Measurements from ENCODE around the gene IGFBPL1.

IGFBPL1 gene

GRCh38 chr9:38439916-38440301, 15.7 kb upstream of the IGFBPL1 start:
- no peak for DNase-seq (ENCODE audit: low read depth)
- H3K4me3 ChIP-seq (ENCODE audit: low read depth, low read length): no peak overlapping the region
- TF ChIP-seq CTCF (IDR thresholded peaks at IDR 0.05; ENCODE audit: low read depth, low read length, missing control alignments): no peak

GRCh38 chr9:38439291-38439915, 15.1 kb upstream of the IGFBPL1 start:
- TF ChIP-seq CTCF (IDR thresholded peaks at IDR 0.05; ENCODE audit: low read depth, low read length, missing control alignments): no peak
- no peak overlapping the region for H3K4me3 ChIP-seq (ENCODE audit: low read depth, low read length)
- DNase-seq (ENCODE audit: low read depth): no peak

GRCh38 chr9:38437193-38437823, 13.1 kb upstream of the IGFBPL1 start:
- DNase-seq (ENCODE audit: low read depth): no peak
- TF ChIP-seq CTCF (IDR thresholded peaks at IDR 0.05; ENCODE audit: low read depth, low read length, missing control alignments): no peak
- H3K4me3 ChIP-seq (ENCODE audit: low read depth, low read length): no peak overlapping the region

- no peak overlapping the region for H3K4me3 ChIP-seq (ENCODE audit: low read depth, low read length)
- no peak for TF ChIP-seq CTCF (IDR thresholded peaks at IDR 0.05; ENCODE audit: low read depth, low read length, missing control alignments)
- no peak for DNase-seq (ENCODE audit: low read depth)
These were observed 12.5 kb upstream of the IGFBPL1 start for GRCh38 chr9:38436708-38437107.

GRCh38 chr9:38435521-38435920, 11.3 kb upstream of the IGFBPL1 start:
- DNase-seq (ENCODE audit: low read depth): no peak
- TF ChIP-seq CTCF (IDR thresholded peaks at IDR 0.05; ENCODE audit: low read depth, low read length, missing control alignments): no peak

GRCh38 chr9:38434853-38435252, 10.6 kb upstream of the IGFBPL1 start:
- no peak for DNase-seq (ENCODE audit: low read depth)
- TF ChIP-seq CTCF (IDR thresholded peaks at IDR 0.05; ENCODE audit: low read depth, low read length, missing control alignments): no peak
- no peak overlapping the region for H3K4me3 ChIP-seq (ENCODE audit: low read depth, low read length)

More at GRCh38 chr9:38435521-38435920, 11.3 kb upstream of the IGFBPL1 start:
- no peak overlapping the region for H3K4me3 ChIP-seq (ENCODE audit: low read depth, low read length)

GRCh38 chr9:38434365-38434764, 10.1 kb upstream of the IGFBPL1 start:
- no peak for TF ChIP-seq CTCF (IDR thresholded peaks at IDR 0.05; ENCODE audit: low read depth, low read length, missing control alignments)
- no peak for DNase-seq (ENCODE audit: low read depth)
- no peak overlapping the region for H3K4me3 ChIP-seq (ENCODE audit: low read depth, low read length)
